ENCODE data around the gene CACNA1E. TPM values are rescaled to one million over a fixed set of nuclear protein-coding genes. Genes with fewer than 3 reads are reported as not detected.

CACNA1E gene
- total RNA-seq, 1 donor from 2014 or later: 0.06 TPM

- no peak overlapping the region for H3K4me3 ChIP-seq
- TF ChIP-seq, protein P1, sequence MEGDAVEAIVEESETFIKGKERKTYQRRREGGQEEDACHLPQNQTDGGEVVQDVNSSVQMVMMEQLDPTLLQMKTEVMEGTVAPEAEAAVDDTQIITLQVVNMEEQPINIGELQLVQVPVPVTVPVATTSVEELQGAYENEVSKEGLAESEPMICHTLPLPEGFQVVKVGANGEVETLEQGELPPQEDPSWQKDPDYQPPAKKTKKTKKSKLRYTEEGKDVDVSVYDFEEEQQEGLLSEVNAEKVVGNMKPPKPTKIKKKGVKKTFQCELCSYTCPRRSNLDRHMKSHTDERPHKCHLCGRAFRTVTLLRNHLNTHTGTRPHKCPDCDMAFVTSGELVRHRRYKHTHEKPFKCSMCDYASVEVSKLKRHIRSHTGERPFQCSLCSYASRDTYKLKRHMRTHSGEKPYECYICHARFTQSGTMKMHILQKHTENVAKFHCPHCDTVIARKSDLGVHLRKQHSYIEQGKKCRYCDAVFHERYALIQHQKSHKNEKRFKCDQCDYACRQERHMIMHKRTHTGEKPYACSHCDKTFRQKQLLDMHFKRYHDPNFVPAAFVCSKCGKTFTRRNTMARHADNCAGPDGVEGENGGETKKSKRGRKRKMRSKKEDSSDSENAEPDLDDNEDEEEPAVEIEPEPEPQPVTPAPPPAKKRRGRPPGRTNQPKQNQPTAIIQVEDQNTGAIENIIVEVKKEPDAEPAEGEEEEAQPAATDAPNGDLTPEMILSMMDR (IDR thresholded peaks at IDR 0.05): no peak
- no peak for ATAC-seq
- no peaks in the 10 kb centered on the region for H3K36me3 ChIP-seq
- H3K4me1 ChIP-seq: peaks cover 4% of the 10 kb centered on the region
- H3K27ac ChIP-seq: no peak overlapping the region
- intact Hi-C loops (cut with DNase I): no loop called here
- no peaks in the 10 kb centered on the region for H3K27me3 ChIP-seq
- H3K9me3 ChIP-seq: no peaks in the 10 kb centered on the region
- DNase-seq: no peak
Observed at GRCh38 chr1:181506563-181507353, 23.4 kb downstream of the CACNA1E start.

- no peaks in the 10 kb centered on the region for H3K36me3 ChIP-seq
- intact Hi-C loops (cut with DNase I): no loop called here
- H3K4me3 ChIP-seq: no peak overlapping the region
- no peak for ATAC-seq
- H3K4me1 ChIP-seq: no peaks in the 10 kb centered on the region
- no peaks in the 10 kb centered on the region for H3K9me3 ChIP-seq
- TF ChIP-seq, protein P1 (IDR thresholded peaks at IDR 0.05): no peak
- no peak overlapping the region for H3K27ac ChIP-seq
- no peak for DNase-seq
- no peaks in the 10 kb centered on the region for H3K27me3 ChIP-seq
Observed at GRCh38 chr1:181508486-181509165, 25.3 kb downstream of the CACNA1E start.

DNA sequence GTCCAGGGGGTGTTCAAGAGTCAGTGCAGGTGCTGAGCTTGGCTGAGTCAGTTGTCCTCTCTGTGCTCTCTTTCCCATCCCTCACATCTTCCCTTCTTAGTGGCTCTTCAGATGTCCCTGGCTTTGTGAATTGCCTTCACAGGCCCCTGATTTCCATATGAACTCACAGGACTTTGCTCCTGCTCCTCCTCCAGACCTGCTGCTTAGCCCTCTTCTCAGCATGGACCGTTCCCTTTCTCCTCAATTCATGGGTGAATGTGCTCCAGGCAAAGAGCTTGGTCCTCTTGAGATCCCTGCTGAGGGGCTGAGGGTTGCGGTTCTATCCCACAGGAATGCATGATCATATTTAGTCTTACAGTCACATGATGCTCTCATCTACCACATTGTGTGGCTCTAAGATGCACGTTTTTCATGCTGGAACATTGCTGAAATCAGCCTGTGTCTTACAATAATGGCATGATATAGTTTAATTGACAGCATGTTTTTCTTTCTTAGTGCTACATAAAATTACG lies 30.5 kb downstream of the CACNA1E start:
- DNase-seq (no peak), ATAC-seq (no peak)
- TF ChIP-seq, protein P1 (IDR thresholded peaks at IDR 0.05): no peak
- Histone ChIP-seq H3K4me3 (no peak overlapping the region), H3K27me3 (no peaks in the 10 kb centered on the region), H3K9me3 (no peaks in the 10 kb centered on the region), H3K27ac (no peak overlapping the region), H3K4me1 (no peaks in the 10 kb centered on the region), H3K36me3 (no peaks in the 10 kb centered on the region)
- intact Hi-C loops (cut with DNase I): no loop called here

DNA sequence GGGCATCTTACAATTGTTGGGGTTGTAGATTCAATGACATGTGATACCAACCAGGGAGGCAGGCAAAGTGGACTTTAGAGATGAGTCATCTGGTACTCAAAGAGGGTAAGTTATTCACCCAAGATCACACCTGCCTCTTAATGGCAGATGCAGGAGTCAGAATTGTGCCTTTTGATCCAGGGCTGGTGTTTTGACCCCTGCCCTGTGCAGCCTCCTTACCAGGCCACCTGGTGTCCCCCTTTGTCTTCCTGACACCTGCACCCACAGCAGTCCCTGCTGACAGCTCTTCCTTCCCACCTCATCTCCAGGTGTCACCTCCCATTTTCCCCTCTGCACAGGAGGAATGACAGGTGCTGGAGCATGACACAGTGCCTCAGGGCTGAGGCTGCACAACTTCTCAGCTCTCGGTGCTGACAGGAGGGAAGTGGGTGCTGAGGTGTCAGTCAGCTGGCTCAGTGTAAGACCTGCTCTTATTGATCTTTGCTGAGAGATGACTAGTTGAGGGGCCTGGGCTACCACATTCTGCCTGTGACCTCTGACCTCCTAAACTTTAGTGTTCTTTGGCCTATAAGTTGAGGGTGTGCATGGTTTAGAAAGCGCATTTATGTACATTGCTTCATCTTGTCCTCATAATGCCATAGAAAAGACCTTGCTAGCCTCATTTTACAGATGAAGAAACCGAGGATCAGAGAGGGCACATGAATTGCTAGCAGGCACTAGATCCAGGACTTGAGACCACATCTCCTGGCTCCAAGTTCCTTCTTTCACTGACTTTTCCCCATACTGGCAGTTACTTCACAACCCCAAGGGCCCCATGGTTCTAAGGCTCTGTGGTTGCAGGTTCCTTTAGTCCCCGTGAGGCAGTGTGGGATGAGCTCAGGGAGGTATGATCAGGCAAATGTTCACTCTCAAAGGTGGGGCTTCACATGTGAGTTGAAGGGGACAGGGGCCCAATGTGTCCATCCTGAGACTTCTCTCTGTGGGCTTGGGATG lies 31.3 kb downstream of the CACNA1E start:
- no peak for ATAC-seq
- Histone ChIP-seq H3K4me3 (no peak overlapping the region), H3K27ac (no peak overlapping the region), H3K4me1 (no peaks in the 10 kb centered on the region), H3K27me3 (no peaks in the 10 kb centered on the region), H3K36me3 (no peaks in the 10 kb centered on the region), H3K9me3 (no peaks in the 10 kb centered on the region)
- no peak for DNase-seq
- TF ChIP-seq, protein P1 (IDR thresholded peaks at IDR 0.05): no peak
- intact Hi-C loops (cut with DNase I): no loop called here

DNA sequence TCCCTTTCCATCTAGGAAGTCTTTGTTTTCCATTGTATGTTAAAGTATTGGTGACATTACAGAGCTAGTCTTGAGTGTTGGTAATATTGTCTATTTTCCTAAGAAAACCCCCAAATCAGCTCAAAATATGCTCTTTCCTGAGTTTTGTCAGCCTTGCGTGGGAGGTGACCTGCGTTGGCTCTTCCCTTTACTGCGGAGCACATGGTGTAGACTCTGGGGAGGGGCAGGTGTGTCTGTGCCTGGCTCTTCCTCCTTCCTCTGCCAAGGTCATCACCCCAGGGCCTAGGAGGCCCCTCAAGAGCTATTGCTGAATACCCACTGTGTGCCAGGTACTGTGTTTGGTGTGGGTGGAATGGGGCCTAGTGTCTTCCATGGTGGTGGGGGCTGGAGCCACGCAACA lies 33.4 kb downstream of the CACNA1E start:
- intact Hi-C loops (cut with DNase I): no loop called here
- no peak for DNase-seq
- TF ChIP-seq, protein P1 (IDR thresholded peaks at IDR 0.05): no peak
- ATAC-seq: no peak
- no peak overlapping the region for H3K4me3 ChIP-seq
- H3K4me1 ChIP-seq: no peaks in the 10 kb centered on the region
- no peak overlapping the region for H3K27ac ChIP-seq
- no peaks in the 10 kb centered on the region for H3K9me3 ChIP-seq
- no peaks in the 10 kb centered on the region for H3K27me3 ChIP-seq
- no peaks in the 10 kb centered on the region for H3K36me3 ChIP-seq
